ENCODE measurements around the gene CPA1. TPM values are rescaled to one million over a fixed set of nuclear protein-coding genes. Genes with fewer than 3 reads are reported as not detected.

Gene CPA1
- total RNA-seq, 4 donors from 2014 or later, result not detected

DNA sequence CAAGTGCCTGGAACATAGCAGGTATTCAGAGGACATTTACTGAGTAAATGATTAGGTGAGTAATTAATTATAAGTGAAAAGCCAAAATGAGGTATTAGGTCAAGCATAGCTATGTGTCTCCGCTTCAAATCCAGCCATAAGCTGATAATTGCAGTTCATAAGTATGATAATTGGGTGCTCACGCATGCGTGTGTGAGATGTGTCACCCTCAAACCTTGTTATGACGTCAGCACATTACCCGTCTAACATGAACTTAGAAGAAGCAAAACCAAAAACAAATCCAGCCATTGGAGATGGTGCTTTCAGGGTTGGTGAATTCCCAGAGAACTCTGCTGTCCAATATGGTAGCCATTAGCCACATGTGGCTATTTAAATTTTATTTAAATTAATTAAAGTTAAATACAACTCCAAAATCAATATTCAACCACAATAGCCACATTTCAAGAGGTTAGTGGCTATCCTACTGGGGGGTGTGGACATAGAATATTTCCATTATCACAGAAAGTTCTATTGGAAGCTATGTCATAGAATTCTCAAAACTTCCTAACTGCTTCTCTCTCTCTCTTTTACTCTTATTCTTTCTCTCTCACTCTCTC is 35.9 kb upstream of the CPA1 start, which contains the start of gene CPA5:
CPA5 (plus strand) TSS at position 546 of the 596 bp plus-strand sequence. CDS start 1,670 bp downstream, outside the sequence.
- ATAC-seq (no peak), DNase-seq (no peak)
- no peaks in the 10 kb centered on the region for H3K4me1 ChIP-seq
- intact Hi-C loops (cut with DNase I; ENCODE audit: low total_unique reads) (loop anchor here (2.0 kb wide), 1 partner anchor 88 kb away; no protein-coding TSS in a partner anchor), in situ Hi-C loops (cut with MboI; ENCODE audit: low sequenced_read_pairs in 4 of 4) (no loop called here)
- no peak within 1 kb of the TSS for H3K27ac ChIP-seq
- TF ChIP-seq CTCF (IDR thresholded peaks at IDR 0.05 in 4 of 5, conservative IDR thresholded peaks at IDR 0.05 in 1 of 5) (no peak), POLR2A (IDR thresholded peaks at IDR 0.05) (no peak)
- no peaks in the 10 kb centered on the region for H3K27me3 ChIP-seq
- H3K4me3 ChIP-seq, result no peak within 1 kb of the TSS
- H3K9me3 ChIP-seq, result no peaks in the 10 kb centered on the region
- no peaks in the 10 kb centered on the region for H3K36me3 ChIP-seq

DNA sequence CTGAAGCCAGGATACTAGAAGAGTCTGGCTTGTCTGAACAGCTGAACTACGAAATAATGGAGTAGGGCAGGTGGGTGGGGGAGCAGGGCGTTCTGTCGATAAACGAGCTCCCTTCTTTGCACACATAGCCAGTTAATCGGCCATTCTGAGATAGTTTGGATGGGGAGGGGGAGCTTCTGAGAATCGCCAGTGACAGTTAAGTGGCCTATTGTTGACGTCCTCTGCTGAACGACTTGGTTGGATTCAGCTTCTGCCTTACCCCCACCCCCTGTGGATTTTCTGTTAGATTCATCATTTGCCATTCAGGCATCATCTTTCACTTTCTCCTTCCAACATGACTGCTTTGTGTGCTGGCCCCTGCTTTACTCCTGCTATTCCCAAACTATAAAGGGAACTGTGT is 35.2 kb upstream of the CPA1 start:
- Histone ChIP-seq H3K9me3 (no peaks in the 10 kb centered on the region), H3K27me3 (no peaks in the 10 kb centered on the region), H3K27ac (no peak overlapping the region), H3K4me3 (no peak overlapping the region), H3K36me3 (no peaks in the 10 kb centered on the region), H3K4me1 (no peaks in the 10 kb centered on the region)
- intact Hi-C loops (cut with DNase I; ENCODE audit: low total_unique reads) (loop anchor here (2.0 kb wide), 1 partner anchor 88 kb away; no protein-coding TSS in a partner anchor), in situ Hi-C loops (cut with MboI; ENCODE audit: low sequenced_read_pairs in 4 of 4) (no loop called here)
- ATAC-seq (no peak), DNase-seq (no peak)
- no peak for TF ChIP-seq POLR2A (IDR thresholded peaks at IDR 0.05)
- no peak for TF ChIP-seq CTCF (IDR thresholded peaks at IDR 0.05 in 4 of 5, conservative IDR thresholded peaks at IDR 0.05 in 1 of 5)

DNA sequence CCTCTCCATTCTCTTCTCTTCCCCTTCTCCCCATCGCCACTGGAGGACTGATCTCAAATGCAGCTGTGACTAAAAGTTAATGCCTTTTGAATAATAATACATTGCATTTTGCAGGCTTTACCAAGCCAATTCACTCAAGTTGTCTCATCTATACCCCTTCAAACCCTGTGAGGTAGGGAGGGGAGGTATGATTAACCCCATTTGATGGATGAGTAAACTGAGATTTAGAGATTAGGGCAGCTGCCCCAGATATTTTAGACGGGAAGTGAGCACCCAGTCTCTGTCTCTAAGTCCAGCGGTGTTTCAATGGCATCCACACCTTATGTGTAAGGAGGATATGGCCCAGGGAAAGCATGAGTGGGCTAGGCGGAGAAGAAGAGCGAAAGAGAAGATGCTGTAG is 34.6 kb upstream of the CPA1 start:
- no peak for TF ChIP-seq CTCF (IDR thresholded peaks at IDR 0.05 in 4 of 5, conservative IDR thresholded peaks at IDR 0.05 in 1 of 5)
- no peak for TF ChIP-seq POLR2A (IDR thresholded peaks at IDR 0.05)
- Histone ChIP-seq H3K9me3 (no peaks in the 10 kb centered on the region), H3K36me3 (no peaks in the 10 kb centered on the region), H3K27me3 (peaks cover 0 to under 1% (median 0%) of the 10 kb centered on the region in 3 donors), H3K4me3 (no peak overlapping the region), H3K27ac (no peak overlapping the region), H3K4me1 (no peaks in the 10 kb centered on the region)
- DNase-seq (no peak), ATAC-seq (no peak)
- intact Hi-C loops (cut with DNase I; ENCODE audit: low total_unique reads), result loop anchor here (2.0 kb wide), 1 partner anchor 87 kb away; no protein-coding TSS in a partner anchor
- in situ Hi-C loops (cut with MboI; ENCODE audit: low sequenced_read_pairs in 4 of 4), result no loop called here

DNA sequence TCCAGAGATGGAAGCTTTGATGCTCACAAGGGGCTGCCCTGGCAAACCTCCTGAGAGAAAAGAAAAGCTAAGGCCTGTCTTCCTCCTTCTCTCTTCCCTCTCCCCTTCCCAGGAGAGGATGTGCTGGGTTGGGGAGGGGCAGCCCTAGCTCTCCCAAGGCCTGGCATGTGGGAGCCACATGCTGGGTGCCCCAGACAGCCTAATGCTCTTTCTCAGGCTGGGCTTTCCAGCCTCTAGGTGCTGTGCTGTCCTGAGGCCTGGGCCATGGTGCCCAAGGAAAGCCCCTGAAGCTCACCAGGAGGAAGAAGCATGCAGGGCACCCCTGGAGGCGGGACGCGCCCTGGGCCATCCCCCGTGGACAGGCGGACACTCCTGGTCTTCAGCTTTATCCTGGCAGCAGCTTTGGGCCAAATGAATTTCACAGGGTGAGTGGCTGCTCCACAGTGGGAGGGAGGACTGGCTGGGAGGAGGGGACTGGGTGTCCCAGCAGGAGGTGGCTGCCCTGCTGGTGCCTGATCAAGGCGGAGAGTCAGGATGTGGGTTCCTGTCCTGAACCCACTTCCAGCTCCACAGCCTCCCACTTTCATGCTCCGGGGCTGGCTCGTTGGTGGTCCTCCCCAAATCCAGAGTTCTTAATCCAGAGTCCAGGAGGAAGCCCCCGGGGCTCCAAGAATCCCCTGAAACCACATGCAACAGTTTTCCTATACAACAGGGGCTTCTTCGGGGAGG is 34.0 kb upstream of the CPA1 start:
- ATAC-seq (no peak), DNase-seq (no peak)
- H3K9me3 ChIP-seq, result no peaks in the 10 kb centered on the region
- TF ChIP-seq POLR2A (IDR thresholded peaks at IDR 0.05) (no peak), CTCF (IDR thresholded peaks at IDR 0.05 in 4 of 5, conservative IDR thresholded peaks at IDR 0.05 in 1 of 5) (no peak)
- H3K4me1 ChIP-seq, result peaks cover 0 to 3% of the 10 kb centered on the region in 2 donors
- H3K4me3 ChIP-seq, result no peak overlapping the region
- H3K27me3 ChIP-seq, result peaks cover 0 to 5% (median 0%) of the 10 kb centered on the region in 3 donors
- no peaks in the 10 kb centered on the region for H3K36me3 ChIP-seq
- in situ Hi-C loops (cut with MboI; ENCODE audit: low sequenced_read_pairs in 4 of 4) (no loop called here), intact Hi-C loops (cut with DNase I; ENCODE audit: low total_unique reads) (no loop called here)
- H3K27ac ChIP-seq, result no peak overlapping the region

All from gastrocnemius medialis (tissue), 4 donors.